CD4-positive, alpha-beta T cell treated with Interleukin-6 at 100 ng/mL for 8 hours (primary cell): ENCODE measurements around the gene SRGAP1.
"Not testable (repeated sequence)": the region's sequence is repeated elsewhere in the genome, so short reads cannot be mapped to it uniquely, and the experiment has no call there.

Experiments
- DNase-seq: peaks from one replicate; pipeline ENCODE4 v3.0.0-alpha.2; 2020; ENCODE audit warnings: mixed read lengths, low spot score

Gene SRGAP1

DNA sequence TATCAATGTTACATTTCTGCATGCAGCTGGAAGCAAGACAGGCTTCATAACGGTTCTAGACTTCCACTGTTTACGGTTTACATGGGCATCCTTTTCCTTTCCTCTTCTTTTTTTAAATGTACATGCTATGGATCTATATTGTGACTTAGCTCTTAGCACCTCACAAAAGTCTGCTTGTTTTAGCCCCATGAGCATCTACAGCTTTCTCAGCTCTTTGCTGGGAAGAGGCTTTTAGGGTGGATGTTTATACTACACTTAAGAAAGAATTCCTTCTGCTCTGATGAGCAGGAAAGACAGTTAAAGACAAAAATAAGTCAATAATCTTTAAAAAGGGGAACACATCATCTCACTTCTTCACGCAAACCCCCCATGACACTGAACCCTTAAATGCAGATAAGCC is 326.2 kb downstream of the SRGAP1 start:
- DNase-seq = no peak

DNA sequence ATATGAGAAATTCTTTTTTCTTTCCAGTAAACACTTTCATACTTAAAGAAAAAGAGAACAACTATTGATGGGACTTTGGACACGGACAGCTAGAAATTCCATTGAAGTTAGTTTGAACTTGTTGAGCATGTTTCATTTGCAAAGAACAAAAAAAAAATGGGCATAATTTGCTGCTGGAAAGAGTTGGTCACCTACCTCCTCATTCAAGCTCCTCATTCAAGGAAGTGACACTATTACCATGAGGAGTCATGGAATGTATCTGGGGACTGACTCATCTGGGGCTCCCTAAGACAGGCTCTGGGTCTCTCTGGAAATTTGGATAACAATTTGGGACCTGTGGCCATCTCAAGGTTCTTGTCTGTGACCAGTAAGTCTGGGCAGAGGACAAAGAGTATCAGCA is 327.2 kb downstream of the SRGAP1 start:
- DNase-seq = no peak

GRCh38 chr12:64172143-64172970 is 327.9 kb downstream of the SRGAP1 start:
- DNase-seq = no peak

GRCh38 chr12:64173456-64173855 is 329.0 kb downstream of the SRGAP1 start:
- no peak for DNase-seq

DNA sequence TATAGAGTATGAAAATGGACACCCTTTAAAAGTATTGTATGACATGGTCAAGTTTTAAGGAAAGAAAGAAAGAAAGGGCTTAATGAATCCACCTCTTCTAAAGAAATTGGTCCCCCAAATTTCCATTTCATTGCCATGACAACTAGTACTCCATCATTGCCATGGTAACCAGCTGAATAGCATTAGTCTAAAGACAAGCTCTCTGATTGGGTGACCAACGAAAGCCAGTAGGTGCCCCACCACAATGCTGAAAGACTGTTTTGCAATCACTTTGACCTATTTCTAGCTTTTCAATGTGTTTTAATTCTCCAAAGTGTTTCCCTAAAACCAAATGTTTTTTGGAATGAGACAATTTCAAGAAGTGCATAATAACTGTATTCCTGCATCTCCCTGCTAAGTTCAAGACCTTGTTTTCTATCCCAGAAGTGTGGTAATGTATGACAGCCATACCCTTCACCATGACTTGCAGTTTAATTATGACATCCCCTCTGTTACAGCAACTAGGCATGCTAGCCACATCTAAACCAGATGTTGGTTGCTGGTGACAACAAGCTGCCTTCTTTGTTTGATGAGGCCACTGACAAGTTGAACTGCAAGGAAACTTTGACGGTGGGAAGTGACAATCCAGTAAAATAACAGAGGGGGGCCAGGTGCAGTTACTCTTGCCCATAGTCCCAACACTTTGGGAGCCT is 330.9 kb downstream of the SRGAP1 start:
- no peak for DNase-seq

GRCh38 chr12:64177001-64177400 is 332.5 kb downstream of the SRGAP1 start:
- no peak for DNase-seq

- DNase-seq = no peak
These were observed 333.6 kb downstream of the SRGAP1 start for GRCh38 chr12:64178122-64178521.

DNA sequence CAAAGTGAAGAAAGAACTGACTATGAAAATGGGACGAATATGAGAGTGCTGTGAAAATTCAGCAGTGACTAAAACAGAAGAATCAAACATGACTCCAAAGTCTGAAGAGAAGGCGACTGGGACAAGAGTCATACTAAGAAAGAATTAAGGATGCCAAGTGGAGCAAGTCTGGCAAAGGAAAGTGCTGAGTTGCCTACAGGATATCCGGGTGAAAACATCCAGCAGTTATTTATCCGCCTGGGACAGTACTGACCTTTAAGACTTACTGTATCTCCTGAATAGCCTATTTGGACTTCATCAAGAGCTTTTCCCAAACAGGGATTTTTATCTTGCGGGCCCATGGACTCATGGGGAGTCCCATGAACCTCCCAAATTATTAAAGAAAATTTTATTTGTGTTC is 336.5 kb downstream of the SRGAP1 start:
- no peak for DNase-seq

- DNase-seq = no peak
These were observed 337.2 kb downstream of the SRGAP1 start for GRCh38 chr12:64181430-64182291.

DNA sequence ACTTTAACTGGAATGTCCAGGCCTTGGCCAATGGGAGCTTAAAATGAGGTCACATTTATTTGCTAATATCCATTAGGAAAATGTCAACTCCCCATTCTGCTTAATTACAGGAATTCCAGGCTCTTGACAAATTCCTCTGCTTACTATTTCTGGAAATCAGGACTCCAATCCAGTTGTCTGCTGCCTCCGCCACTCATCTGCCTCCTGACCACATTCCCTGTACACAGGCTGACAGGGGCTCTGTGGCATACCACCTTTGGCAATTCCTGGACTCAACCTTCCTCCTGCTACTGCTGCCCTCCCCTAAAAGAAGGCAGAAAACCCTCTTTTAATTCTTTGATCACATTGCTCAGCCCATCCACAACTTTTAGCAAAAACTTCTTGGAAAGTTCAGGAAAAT is 339.7 kb downstream of the SRGAP1 start:
- DNase-seq = no peak

DNA sequence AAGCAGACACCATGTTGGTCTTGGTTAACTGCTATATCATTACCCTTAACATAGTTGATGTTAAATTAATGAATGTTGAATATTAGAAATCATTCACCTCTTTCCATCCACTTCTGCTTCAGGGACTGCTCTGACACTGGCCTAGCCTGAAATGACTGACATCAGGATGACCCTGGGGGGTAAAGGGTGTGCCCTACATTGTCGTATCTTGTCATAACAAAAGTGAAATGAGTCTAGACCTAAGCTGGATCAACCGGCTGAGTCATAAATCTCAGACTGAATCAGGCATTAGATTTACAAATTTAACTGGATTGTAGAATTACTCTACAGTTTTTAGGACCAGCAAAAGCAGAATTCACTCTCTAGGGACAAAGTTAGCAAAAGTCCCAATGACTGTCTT is 342.3 kb downstream of the SRGAP1 start:
- DNase-seq = no peak

- no peak for DNase-seq
These were observed 342.9 kb downstream of the SRGAP1 start for GRCh38 chr12:64187370-64187769.

- DNase-seq = no peak
These were observed 343.3 kb downstream of the SRGAP1 start for GRCh38 chr12:64187794-64188193.

- DNase-seq = no peak
These were observed 345.0 kb downstream of the SRGAP1 start for GRCh38 chr12:64189530-64189929.

GRCh38 chr12:64190140-64190539 is 345.6 kb downstream of the SRGAP1 start:
- no peak for DNase-seq

DNA sequence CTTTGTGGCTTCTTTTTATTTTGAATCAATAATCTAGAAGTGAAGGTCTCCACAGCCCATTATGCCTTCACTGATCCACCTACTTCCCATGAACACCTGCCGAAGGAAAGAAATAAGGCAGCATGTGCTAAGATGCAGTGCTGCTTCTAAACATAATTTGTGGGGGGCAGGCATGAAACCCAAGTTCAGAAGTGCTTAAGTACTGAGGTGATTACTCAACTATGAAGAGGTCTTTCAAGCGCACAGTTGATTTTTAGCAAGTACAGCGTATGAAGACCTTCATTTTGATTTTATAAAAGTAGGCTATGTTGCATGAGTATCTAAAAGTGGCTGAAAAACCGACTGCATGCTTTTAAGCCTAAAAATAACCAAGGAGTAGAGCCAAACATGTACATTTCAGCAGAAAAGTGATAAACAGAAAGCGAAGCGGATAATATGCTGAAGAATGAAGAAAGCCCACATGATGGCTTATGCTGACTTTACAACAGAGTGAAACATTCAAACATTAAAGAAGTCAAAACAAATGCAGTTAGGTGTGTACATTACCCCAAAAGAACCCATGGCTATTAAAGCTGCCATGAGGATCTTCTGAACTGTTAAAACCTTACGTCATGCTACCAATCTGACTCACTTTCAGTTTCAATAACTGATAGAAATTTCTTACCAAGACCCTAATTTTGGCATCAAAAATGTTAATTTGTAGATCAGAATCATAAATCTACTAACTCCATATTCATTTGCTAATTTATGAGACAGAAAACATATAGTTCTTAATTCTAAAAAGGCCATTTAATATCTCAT is 348.3 kb downstream of the SRGAP1 start:
- DNase-seq = no peak

- DNase-seq = no peak
These were observed 349.4 kb downstream of the SRGAP1 start for GRCh38 chr12:64193931-64194330.

- DNase-seq = no peak
These were observed 350.0 kb downstream of the SRGAP1 start for GRCh38 chr12:64194333-64195149.

GRCh38 chr12:64195841-64196240 is 351.3 kb downstream of the SRGAP1 start:
- DNase-seq = not testable (repeated sequence)

DNA sequence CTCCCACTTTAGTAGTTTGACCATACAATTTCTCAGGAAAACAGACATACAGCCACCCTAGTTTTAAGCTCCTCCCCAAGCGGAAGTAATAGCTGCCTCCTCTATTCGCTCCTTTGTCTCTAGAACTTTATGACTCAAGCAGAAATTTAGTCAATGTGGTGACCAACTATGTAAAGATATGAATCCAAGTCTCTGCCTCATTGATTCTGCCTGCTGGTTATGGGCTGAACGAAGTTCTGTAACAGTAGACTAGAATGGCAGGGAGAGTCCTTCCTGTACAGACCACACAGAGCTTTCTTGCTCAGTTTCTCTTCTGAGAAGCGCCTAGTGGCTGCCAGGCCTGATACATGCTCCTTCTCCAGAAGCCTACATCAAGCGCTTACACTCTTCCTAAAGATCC is 358.5 kb downstream of the SRGAP1 start:
- DNase-seq = no peak

DNA sequence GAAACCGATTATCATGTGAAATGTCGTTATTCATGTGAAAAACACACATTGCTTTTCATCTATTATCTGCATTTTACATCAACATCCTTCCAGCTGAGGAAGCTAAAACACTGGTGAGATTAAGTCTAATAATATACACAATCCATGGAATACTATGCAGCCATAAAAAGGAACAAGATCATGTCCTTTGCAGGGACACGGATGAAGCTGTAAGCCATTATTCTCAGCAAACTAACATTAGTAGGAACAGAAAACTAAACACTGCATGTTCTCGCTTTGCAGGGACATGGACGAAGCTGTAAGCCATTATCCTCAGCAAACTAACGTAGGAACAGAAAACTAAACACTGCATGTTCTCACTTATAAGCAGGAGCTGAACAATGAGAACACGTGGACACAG is 359.3 kb downstream of the SRGAP1 start:
- no peak for DNase-seq
